ENCODE measurements around the gene CCDC149. TPM values are rescaled to one million over a fixed set of nuclear protein-coding genes. Genes with fewer than 3 reads are reported as not detected.

Gene CCDC149
- total RNA-seq, 1 experiment from 2014 or later, result 5.3 TPM

GRCh38 chr4:24850674-24851073, 62.2 kb downstream of the CCDC149 start:
- Histone ChIP-seq H3K9ac (ENCODE audit: low read length) (no peak overlapping the region), H3K27me3 (ENCODE audit: insufficient read depth, low read length) (no peaks in the 10 kb centered on the region), H3K4me3 (replicated peaks in 1 of 2; ENCODE audit: low read depth in 1 of 2, low read length in 2 of 2) (no peak overlapping the region), H2AFZ (ENCODE audit: low read depth, low read length, poor library complexity, severe bottlenecking) (no peak overlapping the region), H4K20me1 (ENCODE audit: insufficient read depth) (no peaks in the 10 kb centered on the region), H3K9me2 (ENCODE audit: insufficient read depth) (no peaks in the 10 kb centered on the region), H3K4me1 (ENCODE audit: control insufficient read depth in 1 of 2, insufficient read depth in 2 of 2, low read length in 2 of 2) (peaks cover 0 to 8% of the 10 kb centered on the region in 2 experiments; a peak in 2 of 4 replicates), H3K79me2 (ENCODE audit: insufficient read depth, low read length) (no peaks in the 10 kb centered on the region), H3K4me2 (ENCODE audit: low read length) (peak overlapping the region; percentile 21; the same call in 1 of the 2 replicates), H3K27ac (ENCODE audit: low read depth, low read length) (no peak overlapping the region), H3K9me3 (ENCODE audit: control insufficient read depth in 1 of 2, insufficient read depth in 1 of 2, low read depth in 1 of 2, low read length in 2 of 2) (no peaks in the 10 kb centered on the region), H3K36me3 (ENCODE audit: control insufficient read depth in 1 of 2, insufficient read depth in 2 of 2, low read length in 2 of 2) (no peaks in the 10 kb centered on the region)
- CTCF ChIA-PET, result no interaction called here
- RAD21 ChIA-PET (ENCODE audit: low non-redundant PET in 1 of 2, low total read pairs in 2 of 2, uncharacterized antibody in 2 of 2, unreplicated experiment in 2 of 2), result no interaction called here
- BruUV-seq (replicated peaks), result no TSS peak
- no peak for ATAC-seq
- POLR2A ChIA-PET, result no interaction called here
- no peak for DNase-seq (ENCODE audit: low read depth, low spot score)
- intact Hi-C loops (cut with micrococcal nuclease), result no loop called here
- TF ChIP-seq SP1 (IDR thresholded peaks at IDR 0.05; ENCODE audit: low read depth) (no peak), MAX (IDR thresholded peaks at IDR 0.05) (no peak), ZNF274 (IDR thresholded peaks at IDR 0.05; ENCODE audit: low read depth, low read length) (no peak), CBX3 (IDR thresholded peaks at IDR 0.05; ENCODE audit: low read depth) (no peak), SIN3A (IDR thresholded peaks at IDR 0.05; ENCODE audit: low read depth) (no peak), YY1 (IDR thresholded peaks at IDR 0.05; ENCODE audit: extremely low read depth, insufficient replicate concordance, low read depth, low read length) (no peak), EZH2 (IDR thresholded peaks at IDR 0.05) (no peak), RAD21 (IDR thresholded peaks at IDR 0.05; ENCODE audit: low read depth) (no peak)

GRCh38 chr4:24849756-24850155, 63.1 kb downstream of the CCDC149 start:
- no peak for DNase-seq (ENCODE audit: low read depth, low spot score)
- Histone ChIP-seq H3K27ac (ENCODE audit: low read depth, low read length) (no peak overlapping the region), H3K27me3 (ENCODE audit: insufficient read depth, low read length) (no peaks in the 10 kb centered on the region), H3K4me3 (replicated peaks in 1 of 2; ENCODE audit: low read depth in 1 of 2, low read length in 2 of 2) (no peak overlapping the region), H3K36me3 (ENCODE audit: control insufficient read depth in 1 of 2, insufficient read depth in 2 of 2, low read length in 2 of 2) (no peaks in the 10 kb centered on the region), H3K9me2 (ENCODE audit: insufficient read depth) (no peaks in the 10 kb centered on the region), H3K9ac (ENCODE audit: low read length) (no peak overlapping the region), H4K20me1 (ENCODE audit: insufficient read depth) (no peaks in the 10 kb centered on the region), H3K79me2 (ENCODE audit: insufficient read depth, low read length) (no peaks in the 10 kb centered on the region), H2AFZ (ENCODE audit: low read depth, low read length, poor library complexity, severe bottlenecking) (no peak overlapping the region), H3K4me2 (ENCODE audit: low read length) (no peak overlapping the region), H3K9me3 (ENCODE audit: control insufficient read depth in 1 of 2, insufficient read depth in 1 of 2, low read depth in 1 of 2, low read length in 2 of 2) (no peaks in the 10 kb centered on the region), H3K4me1 (ENCODE audit: control insufficient read depth in 1 of 2, insufficient read depth in 2 of 2, low read length in 2 of 2) (peaks cover 0 to 8% of the 10 kb centered on the region in 2 experiments; a peak in 2 of 4 replicates)
- ChIA-PET POLR2A (no interaction called here), RAD21 (ENCODE audit: low non-redundant PET in 1 of 2, low total read pairs in 2 of 2, uncharacterized antibody in 2 of 2, unreplicated experiment in 2 of 2) (no interaction called here), CTCF (no interaction called here)
- no peak for TF ChIP-seq CEBPB (IDR thresholded peaks at IDR 0.05; ENCODE audit: low read depth)
- no peak for TF ChIP-seq EGR1 (IDR thresholded peaks at IDR 0.05; ENCODE audit: low read depth)
- no peak for TF ChIP-seq FOSL1 (IDR thresholded peaks at IDR 0.05; ENCODE audit: low read depth)
- TF ChIP-seq SIN3A (IDR thresholded peaks at IDR 0.05; ENCODE audit: low read depth), result no peak
- no peak for TF ChIP-seq JUND (IDR thresholded peaks at IDR 0.05)
- TF ChIP-seq YY1 (IDR thresholded peaks at IDR 0.05; ENCODE audit: extremely low read depth, insufficient replicate concordance, low read depth, low read length), result no peak
- no TSS peak for BruUV-seq (replicated peaks)
- intact Hi-C loops (cut with micrococcal nuclease), result no loop called here
- no peak for ATAC-seq
